SK-N-MC (cell line): ENCODE results near the gene ARL3.
"Not testable (repeated sequence)": the region's sequence is repeated elsewhere in the genome, so short reads cannot be mapped to it uniquely, and the experiment has no call there.

Experiments used
- DNase-seq: peaks from one replicate; pipeline ENCODE4 v3.0.0-alpha.2; 2011; ENCODE audit warnings: low read depth, low spot score
- H3K27ac ChIP-seq: fragments of 200-600 bp; sonication (generic); 2 replicates; pipeline ENCODE4 v1.5.1; 2016; ENCODE audit warnings: mixed run types
- H3K36me3 ChIP-seq: fragments of 200-600 bp; sonication (generic); 2 replicates; pipeline ENCODE4 v1.6.1; 2017; ENCODE audit warnings: antibody characterized with exemption, low read length, mixed read lengths; ENCODE audit not compliant: insufficient read depth
- H3K4me3 ChIP-seq: fragments of 200-600 bp; sonication (generic); 2 replicates; pipeline ENCODE4 v1.5.1; 2016
- H3K9ac ChIP-seq: fragments of 200-600 bp; sonication (generic); 2 replicates; pipeline ENCODE4 v1.8.0; 2017; ENCODE audit warnings: mixed run types, mixed read lengths; ENCODE audit not compliant: insufficient read length
- H3K9me3 ChIP-seq: fragments of 200-600 bp; sonication (generic); 2 replicates; pipeline ENCODE4 v1.6.1; 2017; ENCODE audit warnings: low read depth, mild to moderate bottlenecking, antibody characterized with exemption, low read length, moderate library complexity, mixed read lengths
- EZH2 ChIP-seq: fragments of 200-600 bp; sonication (generic); IDR thresholded peaks from one replicate; pipeline ENCODE4 v1.6.1; 2017; ENCODE audit warnings: antibody characterized with exemption
- FOXP2 ChIP-seq: optimal IDR thresholded peaks from 2 replicates; pipeline ENCODE3; 2011; ENCODE audit warnings: mild to moderate bottlenecking, moderate library complexity; ENCODE audit not compliant: insufficient read depth; ENCODE audit errors: extremely low read length, control extremely low read depth
- POLR2AphosphoS5 ChIP-seq: IDR thresholded peaks from 2 replicates; pipeline ENCODE4 v1.6.1; 2012; ENCODE audit warnings: mild to moderate bottlenecking, low read depth, low read length, borderline replicate concordance

ARL3 gene

DNA sequence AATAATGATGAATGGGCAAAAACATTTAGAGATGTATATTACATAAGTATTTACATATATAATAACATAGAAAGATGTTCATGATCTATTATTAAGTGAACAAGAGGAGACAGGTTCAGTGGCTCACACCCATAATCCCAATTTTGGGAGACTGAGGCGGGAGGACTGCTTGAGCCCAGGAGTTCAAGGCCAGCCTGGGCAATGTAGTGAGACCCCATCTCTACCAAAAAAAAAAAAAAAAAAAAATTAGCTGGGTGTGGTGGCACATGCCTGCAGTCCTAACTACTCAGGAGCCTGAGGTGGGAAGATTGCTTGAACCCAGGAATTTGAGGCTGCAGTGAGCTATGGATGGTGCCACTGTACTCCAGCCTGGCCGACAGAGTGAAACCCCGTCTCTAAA is 12.4 kb downstream of the ARL3 start:
- H3K36me3 ChIP-seq, result peaks cover under 1% of the 10 kb centered on the region; the same call in 1 of the 2 replicates
- no peaks in the 10 kb centered on the region for H3K9me3 ChIP-seq
- TF ChIP-seq EZH2, result no peak
- TF ChIP-seq POLR2AphosphoS5, result no peak
- TF ChIP-seq FOXP2, result no peak
- no peak overlapping the region for H3K9ac ChIP-seq
- H3K27ac ChIP-seq, result no peak overlapping the region
- no peak overlapping the region for H3K4me3 ChIP-seq
- no peak for DNase-seq

DNA sequence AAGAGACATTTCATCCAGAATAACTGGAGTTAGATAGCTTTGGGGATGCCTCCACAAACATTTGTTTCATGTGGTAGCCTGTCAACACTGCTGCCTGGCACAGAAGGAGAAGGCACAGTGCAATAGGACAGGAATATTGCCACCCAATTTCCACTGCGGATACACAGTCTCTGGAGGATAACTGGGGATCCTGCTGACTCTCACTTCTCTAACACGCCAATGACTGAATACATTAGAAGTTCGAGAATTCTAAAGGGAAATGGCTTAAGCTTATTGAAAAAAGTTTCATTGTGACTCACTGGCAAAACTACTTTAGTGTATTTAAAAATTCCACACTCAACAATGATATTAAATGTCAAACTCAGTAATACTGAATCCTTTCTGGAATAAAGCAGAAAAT is 12.9 kb downstream of the ARL3 start:
- Histone ChIP-seq H3K27ac (no peak overlapping the region), H3K9ac (no peak overlapping the region), H3K36me3 (peaks cover 4% of the 10 kb centered on the region; the same call in 1 of the 2 replicates), H3K9me3 (no peaks in the 10 kb centered on the region), H3K4me3 (no peak overlapping the region)
- no peak for DNase-seq
- TF ChIP-seq POLR2AphosphoS5, result no peak
- no peak for TF ChIP-seq EZH2
- TF ChIP-seq FOXP2, result no peak

DNA sequence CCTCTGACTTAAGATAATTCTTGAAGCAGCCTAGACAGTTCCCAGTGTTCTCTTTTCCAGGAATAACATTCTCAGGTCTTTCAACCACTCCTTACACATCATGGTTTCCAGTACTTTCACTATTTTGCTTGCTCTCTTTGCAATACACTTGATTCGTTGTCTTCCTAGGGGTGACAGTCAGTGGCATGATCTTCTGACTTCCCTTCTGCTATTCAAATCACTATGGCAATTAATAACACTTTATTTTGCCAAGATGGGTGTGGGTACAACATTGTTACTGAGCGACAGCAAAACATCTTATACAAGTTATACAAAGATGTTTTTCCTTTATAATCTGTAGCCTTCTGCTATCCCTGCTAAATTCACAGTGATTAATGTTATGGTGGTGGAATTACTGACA is 15.3 kb downstream of the ARL3 start:
- Histone ChIP-seq H3K9ac (no peak overlapping the region), H3K27ac (no peak overlapping the region), H3K36me3 (peaks cover 4% of the 10 kb centered on the region; the same call in 1 of the 2 replicates), H3K9me3 (no peaks in the 10 kb centered on the region), H3K4me3 (no peak overlapping the region)
- no peak for DNase-seq
- TF ChIP-seq POLR2AphosphoS5 (no peak), FOXP2 (no peak), EZH2 (no peak)

DNA sequence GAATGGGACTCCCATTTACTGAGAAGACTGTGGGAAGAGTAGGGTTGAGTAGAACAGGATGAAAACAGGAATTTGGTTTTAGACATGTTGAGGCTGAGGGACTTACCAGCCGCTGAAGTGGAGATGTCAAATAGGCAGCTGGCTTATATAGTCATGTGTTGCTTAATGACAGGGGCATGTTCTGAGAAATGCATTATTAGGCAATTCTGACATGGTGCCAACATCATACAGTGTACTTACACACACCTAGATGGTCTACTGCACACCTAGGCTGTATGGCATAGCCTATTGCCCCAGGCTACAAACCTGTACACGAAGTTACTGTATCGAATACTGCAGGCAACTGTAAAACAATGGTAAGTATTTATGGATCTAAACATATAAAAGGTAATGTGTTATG is 17.5 kb downstream of the ARL3 start:
- no peak for TF ChIP-seq POLR2AphosphoS5
- no peak for TF ChIP-seq FOXP2
- no peak for TF ChIP-seq EZH2
- H3K9ac ChIP-seq, result no peak overlapping the region
- no peak overlapping the region for H3K4me3 ChIP-seq
- H3K27ac ChIP-seq, result no peak overlapping the region
- H3K9me3 ChIP-seq, result no peaks in the 10 kb centered on the region
- H3K36me3 ChIP-seq, result peaks cover 4% of the 10 kb centered on the region; the same call in 1 of the 2 replicates
- DNase-seq, result no peak

DNA sequence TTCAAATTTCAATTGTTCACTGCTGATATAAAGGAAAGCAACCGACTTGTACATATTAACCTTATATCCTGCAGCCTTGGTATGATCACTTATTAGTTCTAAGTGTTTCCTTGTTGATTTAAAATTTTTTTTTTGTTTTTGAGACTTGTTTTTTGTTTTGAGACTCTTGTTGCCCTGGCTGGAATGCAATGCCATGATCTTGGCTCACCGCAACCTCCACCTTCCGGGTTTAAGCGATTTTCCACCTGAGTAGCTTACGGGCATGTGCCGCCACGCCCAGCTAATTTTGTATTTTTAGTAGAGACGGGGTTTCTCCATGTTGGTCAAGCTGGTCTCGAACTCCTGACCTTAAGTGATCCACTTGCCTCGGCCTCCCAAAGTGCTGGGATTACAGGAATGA is 18.8 kb downstream of the ARL3 start:
- not testable (repeated sequence) for H3K27ac ChIP-seq

DNA sequence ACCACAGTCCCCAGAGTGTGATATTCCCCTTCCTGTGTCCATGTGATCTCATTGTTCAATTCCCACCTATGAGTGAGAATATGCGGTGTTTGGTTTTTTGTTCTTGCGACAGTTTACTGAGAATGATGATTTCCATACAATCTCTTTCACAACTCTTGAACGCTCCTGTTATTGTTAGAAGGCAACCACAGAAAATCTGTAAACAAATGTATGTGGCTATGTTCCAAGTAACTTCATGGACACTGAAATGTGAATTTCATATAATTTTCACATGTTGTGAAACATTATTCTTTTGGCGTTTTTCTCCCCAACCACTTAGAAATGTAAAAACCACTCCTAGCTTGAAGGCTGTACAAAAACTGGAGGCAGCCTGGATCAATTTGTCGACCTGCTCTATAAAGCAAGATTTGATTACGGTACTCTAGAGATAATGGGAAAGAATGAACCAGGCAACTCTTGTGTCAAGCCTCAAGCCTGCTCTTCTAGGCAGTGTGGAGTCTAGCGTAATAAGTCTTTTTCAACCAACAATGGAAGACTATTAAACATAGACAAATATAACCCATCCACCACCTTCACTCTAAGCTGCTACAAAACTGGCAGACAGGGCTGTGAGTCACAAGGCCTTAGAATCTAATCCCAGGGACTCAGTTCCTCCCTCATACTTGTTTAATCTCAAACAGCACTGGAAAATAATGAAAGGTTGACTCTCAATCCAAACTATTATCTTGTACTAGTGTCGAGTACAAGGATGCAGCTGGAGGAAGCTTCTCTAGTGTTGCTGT is 22.7 kb downstream of the ARL3 start:
- DNase-seq, result no peak
- Histone ChIP-seq H3K36me3 (peaks cover under 1% of the 10 kb centered on the region; the same call in 1 of the 2 replicates), H3K9ac (no peak overlapping the region), H3K9me3 (no peaks in the 10 kb centered on the region), H3K4me3 (no peak overlapping the region), H3K27ac (no peak overlapping the region)
- no peak for TF ChIP-seq POLR2AphosphoS5
- no peak for TF ChIP-seq FOXP2
- no peak for TF ChIP-seq EZH2

More for the DNA sequence above, 18.8 kb downstream of the ARL3 start:
- not testable (repeated sequence) for H3K36me3 ChIP-seq, DNase-seq, H3K9me3 ChIP-seq, H3K9ac ChIP-seq, H3K4me3 ChIP-seq

DNA sequence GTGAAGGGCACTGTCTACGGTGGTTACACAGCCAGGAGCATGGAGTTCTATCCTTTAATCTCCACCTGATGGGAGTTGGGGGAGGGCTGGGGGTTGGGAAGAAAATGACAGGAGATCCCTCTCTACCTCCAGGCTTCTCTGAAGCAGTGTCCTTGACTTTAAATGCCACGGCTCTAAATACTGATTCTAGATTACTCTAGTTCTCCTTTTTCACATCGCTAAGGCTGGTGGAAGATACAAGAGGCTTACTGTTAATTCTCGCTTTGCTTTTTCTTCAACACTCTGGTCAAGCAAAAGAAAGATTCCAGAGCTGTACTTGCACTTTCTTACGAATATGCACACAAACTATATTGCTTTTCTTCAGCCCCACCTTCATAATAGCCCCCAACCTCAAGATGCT is 30.5 kb downstream of the ARL3 start:
- no peak overlapping the region for H3K27ac ChIP-seq
- H3K4me3 ChIP-seq, result no peak overlapping the region
- DNase-seq, result no peak
- H3K9me3 ChIP-seq, result no peaks in the 10 kb centered on the region
- no peaks in the 10 kb centered on the region for H3K36me3 ChIP-seq
- no peak for TF ChIP-seq FOXP2
- TF ChIP-seq POLR2AphosphoS5, result no peak
- H3K9ac ChIP-seq, result no peak overlapping the region

DNA sequence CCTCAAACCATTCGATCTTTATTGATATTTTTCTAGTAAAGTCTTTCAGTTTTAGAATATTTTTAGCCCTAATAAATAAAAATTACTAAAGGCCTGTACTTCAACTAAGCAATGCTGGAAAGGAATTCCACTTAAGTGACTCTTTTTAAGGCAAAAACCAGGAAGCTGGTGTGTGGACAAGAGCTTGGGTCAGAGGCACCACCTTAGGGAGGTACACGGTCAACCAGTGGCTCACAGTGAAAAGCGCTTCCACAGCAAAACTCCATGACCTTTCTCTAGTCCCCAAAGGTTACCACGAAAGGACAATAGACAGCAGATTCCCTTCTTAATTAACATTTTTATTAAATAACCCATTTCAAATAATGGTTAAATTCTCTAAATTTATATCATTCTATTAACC is 31.2 kb downstream of the ARL3 start:
- H3K4me3 ChIP-seq, result no peak overlapping the region
- H3K9ac ChIP-seq, result no peak overlapping the region
- no peaks in the 10 kb centered on the region for H3K36me3 ChIP-seq
- no peaks in the 10 kb centered on the region for H3K9me3 ChIP-seq
- no peak overlapping the region for H3K27ac ChIP-seq
- DNase-seq, result no peak
- TF ChIP-seq POLR2AphosphoS5, result no peak
- TF ChIP-seq FOXP2, result no peak
- no peak for TF ChIP-seq EZH2

DNA sequence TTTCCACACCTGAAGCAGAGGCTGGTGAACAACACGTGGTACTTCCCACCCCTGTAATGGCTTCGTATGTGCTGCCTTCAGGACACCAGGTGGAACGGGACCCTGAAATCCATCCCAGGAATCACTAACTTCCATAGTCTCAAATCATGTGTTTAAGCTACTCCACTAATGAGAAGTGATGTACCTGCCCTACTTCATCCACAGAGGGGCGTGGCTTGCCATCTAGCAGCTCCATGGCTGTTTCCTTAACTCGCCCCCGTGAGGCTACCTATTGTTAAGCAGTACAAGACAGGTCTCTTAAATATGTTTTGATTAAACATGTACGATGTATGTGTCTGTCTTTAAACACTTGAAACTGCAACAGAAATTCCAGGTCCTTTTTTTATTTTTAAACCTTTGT is 31.8 kb downstream of the ARL3 start:
- no peak for DNase-seq
- TF ChIP-seq FOXP2 (no peak), EZH2 (no peak), POLR2AphosphoS5 (no peak)
- Histone ChIP-seq H3K27ac (no peak overlapping the region), H3K4me3 (no peak overlapping the region), H3K9ac (no peak overlapping the region), H3K9me3 (no peaks in the 10 kb centered on the region), H3K36me3 (no peaks in the 10 kb centered on the region)
